H9 (cell line): ENCODE measurements around the gene USP13. TPM values are rescaled to one million over a fixed set of nuclear protein-coding genes. Genes with fewer than 3 reads are reported as not detected.

ENCODE experiments used
- DNase-seq: peaks from one replicate; pipeline ENCODE4 v3.0.0-alpha.2; 2017
- H2AFZ ChIP-seq: one replicate; pipeline ENCODE4 v1.6.1; 2013; ENCODE audit warnings: mild to moderate bottlenecking, low read length, control low read depth, moderate library complexity
- H2AK5ac ChIP-seq: 2 replicates; pipeline ENCODE4 v1.6.1; 2013; ENCODE audit warnings: low read length, control low read depth, mixed read lengths; ENCODE audit not compliant: insufficient read length
- H2BK120ac ChIP-seq: one replicate; pipeline ENCODE4 v1.6.1; 2013; ENCODE audit warnings: low read depth, mild to moderate bottlenecking, low read length, control low read depth, inconsistent platforms; ENCODE audit not compliant: poor library complexity, severe bottlenecking
- H2BK12ac ChIP-seq: 2 replicates; pipeline ENCODE4 v1.6.1; 2013; ENCODE audit warnings: low read length, control low read depth, mixed read lengths, low read depth; ENCODE audit not compliant: insufficient read length
- H2BK15ac ChIP-seq: 2 replicates; pipeline ENCODE4 v1.6.1; 2013; ENCODE audit warnings: low read depth, low read length, control low read depth
- H2BK20ac ChIP-seq: one replicate; pipeline ENCODE4 v1.6.1; 2013; ENCODE audit warnings: low read depth, mild to moderate bottlenecking, low read length, control low read depth, inconsistent platforms; ENCODE audit not compliant: poor library complexity, severe bottlenecking
- H2BK5ac ChIP-seq: 2 replicates; pipeline ENCODE4 v1.6.1; 2013; ENCODE audit warnings: low read length, control low read depth, mixed read lengths; ENCODE audit not compliant: insufficient read length
- H3K14ac ChIP-seq: 2 replicates; pipeline ENCODE4 v1.6.1; 2013; ENCODE audit warnings: low read length, control low read depth; ENCODE audit not compliant: insufficient read depth
- H3K18ac ChIP-seq: 2 replicates; pipeline ENCODE4 v1.6.1; 2013; ENCODE audit warnings: low read depth, mild to moderate bottlenecking, mixed read lengths, low read length, control low read depth; ENCODE audit not compliant: insufficient read length
- H3K23ac ChIP-seq: 2 replicates; pipeline ENCODE4 v1.6.1; 2013; ENCODE audit warnings: low read length, control low read depth, mixed read lengths, low read depth; ENCODE audit not compliant: insufficient read length
- H3K23me2 ChIP-seq: 2 replicates; pipeline ENCODE4 v1.6.1; 2013; ENCODE audit warnings: low read depth, mild to moderate bottlenecking, mixed read lengths, low read length, control low read depth; ENCODE audit not compliant: insufficient read length, poor library complexity, severe bottlenecking
- H3K27ac ChIP-seq: 2 replicates; pipeline ENCODE4 v1.5.1; 2013; ENCODE audit warnings: low read length, control low read depth, mixed read lengths, low read depth; ENCODE audit not compliant: insufficient read length
- H3K27me3 ChIP-seq: 2 replicates; pipeline ENCODE4 v1.6.1; 2013; ENCODE audit warnings: low read length, control low read depth, inconsistent platforms; ENCODE audit not compliant: insufficient read depth
- H3K4ac ChIP-seq: 2 replicates; pipeline ENCODE4 v1.6.1; 2013; ENCODE audit warnings: low read depth, mild to moderate bottlenecking, control low read depth, inconsistent platforms, low read length, moderate library complexity
- H3K4me1 ChIP-seq: 2 replicates; pipeline ENCODE4 v1.6.1; 2013; ENCODE audit warnings: low read length, control low read depth, inconsistent platforms; ENCODE audit not compliant: insufficient read depth
- H3K4me2 ChIP-seq: 2 replicates; pipeline ENCODE4 v1.6.1; 2013; ENCODE audit warnings: low read length, control low read depth, mixed read lengths; ENCODE audit not compliant: insufficient read length, insufficient read depth
- H3K56ac ChIP-seq: 2 replicates; pipeline ENCODE4 v1.6.1; 2013; ENCODE audit warnings: low read depth, mild to moderate bottlenecking, mixed read lengths, low read length, control low read depth; ENCODE audit not compliant: insufficient read length
- H3K79me1 ChIP-seq: 2 replicates; pipeline ENCODE4 v1.6.1; 2013; ENCODE audit warnings: low read depth, mild to moderate bottlenecking, moderate library complexity, low read length, control low read depth, inconsistent platforms; ENCODE audit not compliant: insufficient read depth, poor library complexity, severe bottlenecking
- H3K79me2 ChIP-seq: 2 replicates; pipeline ENCODE4 v1.6.1; 2013; ENCODE audit warnings: low read length, control low read depth, inconsistent platforms; ENCODE audit not compliant: insufficient read depth
- H3K9ac ChIP-seq: 2 replicates; pipeline ENCODE4 v1.6.1; 2013; ENCODE audit warnings: low read length, control low read depth, mixed read lengths; ENCODE audit not compliant: insufficient read length; ENCODE audit errors: extremely low read depth
- H3K9me3 ChIP-seq: one replicate; pipeline ENCODE4 v1.6.1; 2013; ENCODE audit warnings: low read depth, low read length, inconsistent platforms; ENCODE audit not compliant: control insufficient read depth
- H3T11ph ChIP-seq: one replicate; pipeline ENCODE4 v1.6.1; 2013; ENCODE audit warnings: mild to moderate bottlenecking, low read length, control low read depth, inconsistent platforms
- H4K20me1 ChIP-seq: one replicate; pipeline ENCODE4 v1.6.1; 2013; ENCODE audit not compliant: control insufficient read depth, insufficient read length, insufficient read depth
- H4K5ac ChIP-seq: 2 replicates; pipeline ENCODE4 v1.6.1; 2013; ENCODE audit warnings: low read depth, mild to moderate bottlenecking, mixed read lengths, low read length, control low read depth; ENCODE audit not compliant: insufficient read length
- H4K8ac ChIP-seq: replicated peaks from 2 replicates; pipeline ENCODE4 v1.6.1; 2013; ENCODE audit warnings: low read length, control low read depth, mixed read lengths, low read depth; ENCODE audit not compliant: insufficient read length
- H4K91ac ChIP-seq: 2 replicates; pipeline ENCODE4 v1.6.1; 2013; ENCODE audit warnings: low read depth, mild to moderate bottlenecking, moderate library complexity, mixed read lengths, low read length, control low read depth; ENCODE audit not compliant: insufficient read length
- H3K27ac Mint-ChIP-seq, 3 experiments: 2 replicates in 2 of 3; 3 replicates in 1 of 3; pipeline ENCODE4 v1.8.0; 2020 to 2021; ENCODE audit warnings: mixed read lengths in 3 of 3, mild to moderate bottlenecking in 1 of 3, moderate library complexity in 1 of 3
- H3K27me3 Mint-ChIP-seq: 2 replicates; pipeline ENCODE4 v1.8.0; 2021; ENCODE audit warnings: low read depth, mild to moderate bottlenecking, moderate library complexity, mixed read lengths
- H3K36me3 Mint-ChIP-seq, 3 experiments: 2 replicates in 2 of 3; 3 replicates in 1 of 3; pipeline ENCODE4 v1.8.0; 2020 to 2021; ENCODE audit warnings: low read depth in 3 of 3, mixed read lengths in 3 of 3; ENCODE audit not compliant: insufficient read depth in 1 of 3
- H3K4me1 Mint-ChIP-seq, 2 experiments: 2 replicates each; pipeline ENCODE4 v1.8.0; 2020; ENCODE audit warnings: mixed read lengths in 2 of 2
- H3K4me3 Mint-ChIP-seq, 2 experiments: 2 replicates in 1 of 2; 3 replicates in 1 of 2; pipeline ENCODE4 v1.8.0; 2020 to 2021; ENCODE audit warnings: mild to moderate bottlenecking in 2 of 2, mixed read lengths in 2 of 2, moderate library complexity in 1 of 2
- H3K9me3 Mint-ChIP-seq, 2 experiments: 2 replicates in 1 of 2; 3 replicates in 1 of 2; pipeline ENCODE4 v1.8.0; 2020; ENCODE audit warnings: mild to moderate bottlenecking in 2 of 2, mixed read lengths in 2 of 2, moderate library complexity in 1 of 2
- WGBS: extraction: QIAGEN DNeasy Blood & Tissue Kit; methylation state at CpG from one replicate; pipeline ENCODE4 v1.1.7; 2013; ENCODE audit warnings: missing lambda C conversion rate, low lambda C conversion rate, mixed read lengths; ENCODE audit not compliant: insufficient read length; ENCODE audit errors: extremely low coverage; 5-methylcytosine and 5-hydroxymethylcytosine counted together
- total RNA-seq: library from RNA; stranded (reverse); gene quantifications from 2 replicates; pipeline ENCODE4 v1.2.1, GENCODE V29; 2021
- TF ChIP-seq, protein P1 (sequence below): fragments of 200-600 bp; sonication (generic); conservative IDR thresholded peaks from 3 replicates; pipeline ENCODE4 v1.8.0; 2021; ENCODE audit warnings: antibody characterized with exemption, mild to moderate bottlenecking

The USP13 gene
- total RNA-seq, 1 experiment from 2014 or later = 26.7 TPM

DNA sequence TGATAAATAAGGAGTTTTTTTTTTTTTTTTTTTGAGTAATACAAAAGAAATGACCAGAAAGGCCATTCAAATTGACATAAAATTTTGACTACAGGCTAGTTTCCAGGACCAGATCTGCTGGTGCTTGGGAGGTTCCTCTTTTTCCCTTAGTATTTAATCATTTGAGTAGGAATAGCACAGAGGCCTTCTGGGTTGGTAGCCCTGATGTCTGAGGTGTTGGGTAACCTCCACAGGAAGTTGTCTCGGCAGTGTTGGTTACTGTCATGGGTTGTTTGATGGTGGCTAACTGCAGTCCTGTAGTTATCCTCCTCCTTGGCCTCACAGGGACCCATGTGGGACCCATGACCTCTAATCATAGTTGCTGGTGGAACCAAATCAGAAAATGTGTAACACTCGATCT is 91.1 kb downstream of the USP13 start:
- no peak overlapping the region; a peak in 1 of 7 replicates for H3K27ac Mint-ChIP-seq
- no CpG with 5 or more reads among the region's 2 CpGs for WGBS
- no peak overlapping the region for H3K4ac ChIP-seq
- H3K4me1 Mint-ChIP-seq = peaks cover 9 to 10% of the 10 kb centered on the region in 2 experiments
- TF ChIP-seq, protein P1, sequence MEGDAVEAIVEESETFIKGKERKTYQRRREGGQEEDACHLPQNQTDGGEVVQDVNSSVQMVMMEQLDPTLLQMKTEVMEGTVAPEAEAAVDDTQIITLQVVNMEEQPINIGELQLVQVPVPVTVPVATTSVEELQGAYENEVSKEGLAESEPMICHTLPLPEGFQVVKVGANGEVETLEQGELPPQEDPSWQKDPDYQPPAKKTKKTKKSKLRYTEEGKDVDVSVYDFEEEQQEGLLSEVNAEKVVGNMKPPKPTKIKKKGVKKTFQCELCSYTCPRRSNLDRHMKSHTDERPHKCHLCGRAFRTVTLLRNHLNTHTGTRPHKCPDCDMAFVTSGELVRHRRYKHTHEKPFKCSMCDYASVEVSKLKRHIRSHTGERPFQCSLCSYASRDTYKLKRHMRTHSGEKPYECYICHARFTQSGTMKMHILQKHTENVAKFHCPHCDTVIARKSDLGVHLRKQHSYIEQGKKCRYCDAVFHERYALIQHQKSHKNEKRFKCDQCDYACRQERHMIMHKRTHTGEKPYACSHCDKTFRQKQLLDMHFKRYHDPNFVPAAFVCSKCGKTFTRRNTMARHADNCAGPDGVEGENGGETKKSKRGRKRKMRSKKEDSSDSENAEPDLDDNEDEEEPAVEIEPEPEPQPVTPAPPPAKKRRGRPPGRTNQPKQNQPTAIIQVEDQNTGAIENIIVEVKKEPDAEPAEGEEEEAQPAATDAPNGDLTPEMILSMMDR = no peak
- no peak overlapping the region for H3K27ac ChIP-seq
- H3K14ac ChIP-seq = no peak overlapping the region
- DNase-seq = no peak
- H3K9ac ChIP-seq = no peak overlapping the region
- H3K23me2 ChIP-seq = no peaks in the 10 kb centered on the region
- no peaks in the 10 kb centered on the region for H4K20me1 ChIP-seq
- no peak overlapping the region for H3T11ph ChIP-seq
- no peak overlapping the region for H2AK5ac ChIP-seq
- no peak overlapping the region for H4K91ac ChIP-seq
- H3K79me1 ChIP-seq = no peaks in the 10 kb centered on the region
- H3K9me3 Mint-ChIP-seq = no peaks in the 10 kb centered on the region
- H3K4me3 Mint-ChIP-seq = no peak overlapping the region
- no peaks in the 10 kb centered on the region for H3K4me1 ChIP-seq
- no peak overlapping the region for H4K5ac ChIP-seq
- no peak overlapping the region for H3K4me2 ChIP-seq
- H3K27me3 ChIP-seq = no peaks in the 10 kb centered on the region
- no peak overlapping the region for H2BK15ac ChIP-seq
- no peak overlapping the region for H3K18ac ChIP-seq
- no peak overlapping the region for H2BK120ac ChIP-seq
- no peaks in the 10 kb centered on the region for H3K79me2 ChIP-seq
- no peak overlapping the region for H3K56ac ChIP-seq
- H2BK12ac ChIP-seq = no peak overlapping the region
- H2BK5ac ChIP-seq = no peak overlapping the region
- H2AFZ ChIP-seq = no peak overlapping the region
- H3K36me3 Mint-ChIP-seq = peaks cover 17 to 38% (median 27%) of the 10 kb centered on the region in 3 experiments
- H2BK20ac ChIP-seq = no peak overlapping the region
- H3K23ac ChIP-seq = no peak overlapping the region
- no peaks in the 10 kb centered on the region for H3K9me3 ChIP-seq
- no peaks in the 10 kb centered on the region for H3K27me3 Mint-ChIP-seq
- no peak overlapping the region for H4K8ac ChIP-seq
